Measurements from ENCODE around the gene HOOK2. TPM values are rescaled to one million over a fixed set of nuclear protein-coding genes. Genes with fewer than 3 reads are reported as not detected.

HOOK2 gene
- total and polyA plus RNA-seq, 9 of the 15 experiments (the other 6 are each of a cell fraction or from before 2014, with no cell fraction given) = 1.3 to 17.2 (median 9.9) TPM

DNA sequence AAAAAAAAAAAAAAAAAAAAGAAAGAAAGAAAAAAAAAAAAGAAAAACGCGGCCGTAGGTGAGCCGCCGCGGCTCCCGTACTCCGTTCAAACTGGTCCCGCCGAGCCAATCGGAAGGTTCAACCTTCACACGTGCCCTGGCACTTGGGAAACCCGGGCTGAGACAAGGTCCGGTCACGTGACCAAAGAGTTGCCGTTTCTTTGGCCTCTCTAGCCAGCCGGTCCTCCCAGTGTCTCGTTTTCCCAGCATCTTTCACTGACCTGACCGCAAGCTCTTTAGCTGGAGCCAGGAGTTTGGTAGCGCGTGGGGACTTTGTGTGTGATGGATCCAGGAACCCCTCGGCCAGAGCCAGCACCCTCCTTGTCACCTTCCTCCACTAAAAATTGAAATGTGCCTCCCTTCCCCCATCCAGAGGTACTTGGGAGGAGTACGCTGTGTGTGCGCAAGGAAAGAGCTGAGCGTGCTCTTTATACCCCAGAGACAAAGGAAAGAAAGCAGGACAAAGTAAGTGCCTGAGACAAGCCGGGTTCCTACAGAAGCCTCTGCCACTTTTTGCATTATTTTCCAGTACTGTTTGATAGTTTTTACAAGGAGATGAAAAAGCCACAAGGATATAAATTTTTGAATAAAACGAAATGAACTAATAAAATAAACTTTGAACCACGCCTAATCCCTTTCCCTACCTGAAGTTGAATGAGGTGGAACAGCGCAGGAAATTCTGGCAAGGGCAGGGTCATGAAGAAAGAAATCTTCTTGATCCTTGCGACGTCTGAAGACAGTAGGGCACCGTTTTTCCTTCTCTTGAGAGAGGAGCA is 52.6 kb downstream of the HOOK2 start (continued):
- TF ChIP-seq SMARCA4 (IDR thresholded peaks at IDR 0.05) (0 out of 2 replicates have a peak, but pooled peaks have one; percentile 36), CEBPG (CRISPR knock-in tag; IDR thresholded peaks at IDR 0.05) (no peak; the same call in 1 of the 2 replicates), CEBPG (tag; conservative IDR thresholded peaks at IDR 0.05 in 1 of 2, IDR thresholded peaks at IDR 0.05 in 1 of 2) (peak in 1 of 2 experiments; percentile 61; a peak in 2 of 4 replicates), ZFP1 (CRISPR knock-in tag; IDR thresholded peaks at IDR 0.05) (peak; percentile 60; the same call in 1 of the 2 replicates), RBBP5 (IDR thresholded peaks at IDR 0.05; ENCODE audit: borderline replicate concordance, insufficient read depth, low read length, poor library complexity, severe bottlenecking) (no peak), ZBTB17 (CRISPR knock-in tag; IDR thresholded peaks at IDR 0.05) (no peak), ZNF589 (CRISPR knock-in tag; IDR thresholded peaks at IDR 0.05; ENCODE audit: low read depth) (peak; percentile 64; the same call in 1 of the 2 replicates), ZNF766 (CRISPR knock-in tag; conservative IDR thresholded peaks at IDR 0.05) (peak; percentile 79; the same call in 1 of the 2 replicates), KLF16 (IDR thresholded peaks at IDR 0.05) (peak; percentile 44; the same call in 1 of the 2 replicates), RBM14 (IDR thresholded peaks at IDR 0.05; ENCODE audit: borderline replicate concordance, insufficient read depth, low read depth, low read length) (no peak), CEBPB (tag; IDR thresholded peaks at IDR 0.05) (peak; percentile 85), RBM25 (IDR thresholded peaks at IDR 0.05; ENCODE audit: low read depth, low read length, severe bottlenecking) (peak; percentile 3), NR2C2 (CRISPR knock-in tag; IDR thresholded peaks at IDR 0.05) (no peak), NR2C2 (tag; IDR thresholded peaks at IDR 0.05) (peak; percentile 83), NFYB (IDR thresholded peaks at IDR 0.05; ENCODE audit: extremely low read depth, insufficient read length) (peak; percentile 64), BCOR (IDR thresholded peaks at IDR 0.05) (peak; percentile 69; the same call in 1 of the 2 replicates), ADNP (tag; IDR thresholded peaks at IDR 0.05) (no peak), ZFP36 (IDR thresholded peaks at IDR 0.05; ENCODE audit: low read depth, low read length, partially characterized antibody) (no peak), MEF2D (tag; conservative IDR thresholded peaks at IDR 0.05; ENCODE audit: low read depth) (0 out of 2 replicates have a peak, but pooled peaks have one; percentile 51), CREB1 (IDR thresholded peaks at IDR 0.05) (0 out of 2 replicates have a peak, but pooled peaks have one; percentile 34), CREB1 (CRISPR knock-in tag; IDR thresholded peaks at IDR 0.05) (no peak), GABPB2 (CRISPR knock-in tag; conservative IDR thresholded peaks at IDR 0.05) (no peak), CCAR2 (IDR thresholded peaks at IDR 0.05; ENCODE audit: low read depth, low read length) (no peak), YY1 (IDR thresholded peaks at IDR 0.05; ENCODE audit: borderline replicate concordance in 1 of 3, control insufficient read depth in 1 of 3, extremely low read depth in 1 of 3, insufficient read depth in 3 of 3, insufficient read length in 1 of 3, insufficient replicate concordance in 2 of 3, low read depth in 1 of 3, low read length in 2 of 3) (peak in 1 of 3 experiments; percentile 48)
- TF ChIP-seq, protein P1, sequence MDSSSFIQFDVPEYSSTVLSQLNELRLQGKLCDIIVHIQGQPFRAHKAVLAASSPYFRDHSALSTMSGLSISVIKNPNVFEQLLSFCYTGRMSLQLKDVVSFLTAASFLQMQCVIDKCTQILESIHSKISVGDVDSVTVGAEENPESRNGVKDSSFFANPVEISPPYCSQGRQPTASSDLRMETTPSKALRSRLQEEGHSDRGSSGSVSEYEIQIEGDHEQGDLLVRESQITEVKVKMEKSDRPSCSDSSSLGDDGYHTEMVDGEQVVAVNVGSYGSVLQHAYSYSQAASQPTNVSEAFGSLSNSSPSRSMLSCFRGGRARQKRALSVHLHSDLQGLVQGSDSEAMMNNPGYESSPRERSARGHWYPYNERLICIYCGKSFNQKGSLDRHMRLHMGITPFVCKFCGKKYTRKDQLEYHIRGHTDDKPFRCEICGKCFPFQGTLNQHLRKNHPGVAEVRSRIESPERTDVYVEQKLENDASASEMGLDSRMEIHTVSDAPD (CRISPR knock-in tag; IDR thresholded peaks at IDR 0.05) = no peak
- TF ChIP-seq, protein P2, sequence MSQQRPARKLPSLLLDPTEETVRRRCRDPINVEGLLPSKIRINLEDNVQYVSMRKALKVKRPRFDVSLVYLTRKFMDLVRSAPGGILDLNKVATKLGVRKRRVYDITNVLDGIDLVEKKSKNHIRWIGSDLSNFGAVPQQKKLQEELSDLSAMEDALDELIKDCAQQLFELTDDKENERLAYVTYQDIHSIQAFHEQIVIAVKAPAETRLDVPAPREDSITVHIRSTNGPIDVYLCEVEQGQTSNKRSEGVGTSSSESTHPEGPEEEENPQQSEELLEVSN (IDR thresholded peaks at IDR 0.05; ENCODE audit: borderline replicate concordance in 1 of 2, extremely low read depth in 1 of 2, insufficient read depth in 1 of 2, insufficient read length in 1 of 2, low read depth in 1 of 2, low read length in 1 of 2, poor library complexity in 1 of 2, severe bottlenecking in 1 of 2) = peak; percentile 47 to 53
